Mesodermal cell (in vitro differentiated cells): ENCODE results near the gene PLCE1.

ENCODE experiments used
- H3K27ac ChIP-seq: 2 replicates; pipeline ENCODE4 v1.7.0; 2013; ENCODE audit warnings: mild to moderate bottlenecking, low read depth, low read length, moderate library complexity; ENCODE audit not compliant: severe bottlenecking
- H3K36me3 ChIP-seq: 2 replicates; pipeline ENCODE4 v1.7.1; 2013; ENCODE audit warnings: mild to moderate bottlenecking, low read length, moderate library complexity; ENCODE audit not compliant: control insufficient read depth, insufficient read depth
- H3K4me1 ChIP-seq: one replicate; pipeline ENCODE4 v1.7.1; 2013; ENCODE audit warnings: mild to moderate bottlenecking, low read length; ENCODE audit not compliant: insufficient read depth, control insufficient read depth, poor library complexity, severe bottlenecking
- H3K4me3 ChIP-seq: 2 replicates; pipeline ENCODE4 v1.7.0; 2013; ENCODE audit warnings: low read length, control low read depth, mild to moderate bottlenecking; ENCODE audit not compliant: insufficient read depth, poor library complexity, severe bottlenecking; ENCODE audit errors: extremely low read depth
- H3K9me3 ChIP-seq: 2 replicates; pipeline ENCODE4 v1.7.1; 2013; ENCODE audit warnings: mild to moderate bottlenecking, low read length, moderate library complexity; ENCODE audit not compliant: control insufficient read depth
- WGBS, 2 experiments: methylation state at CpG; one replicate each; pipeline ENCODE4 v1.1.5; 2013; ENCODE audit warnings: missing lambda C conversion rate in 2 of 2; ENCODE audit not compliant: insufficient coverage in 2 of 2; 5-methylcytosine and 5-hydroxymethylcytosine counted together

PLCE1 gene

GRCh38 chr10:94042834-94043175, 49.1 kb downstream of the PLCE1 start:
- WGBS, 2 experiments, result 100% methylated on average over 1 of the region's 4 CpGs; no CpG with 5 or more reads in 1 of the 2 experiments
- Histone ChIP-seq H3K27ac (no peak overlapping the region), H3K9me3 (no peaks in the 10 kb centered on the region), H3K36me3 (no peaks in the 10 kb centered on the region), H3K4me1 (peaks cover 6% of the 10 kb centered on the region), H3K4me3 (no peak overlapping the region)
